ENCODE data around the gene POLR3F.
"Not testable (repeated sequence)": the region's sequence is repeated elsewhere in the genome, so short reads cannot be mapped to it uniquely, and the experiment has no call there.

POLR3F gene

DNA sequence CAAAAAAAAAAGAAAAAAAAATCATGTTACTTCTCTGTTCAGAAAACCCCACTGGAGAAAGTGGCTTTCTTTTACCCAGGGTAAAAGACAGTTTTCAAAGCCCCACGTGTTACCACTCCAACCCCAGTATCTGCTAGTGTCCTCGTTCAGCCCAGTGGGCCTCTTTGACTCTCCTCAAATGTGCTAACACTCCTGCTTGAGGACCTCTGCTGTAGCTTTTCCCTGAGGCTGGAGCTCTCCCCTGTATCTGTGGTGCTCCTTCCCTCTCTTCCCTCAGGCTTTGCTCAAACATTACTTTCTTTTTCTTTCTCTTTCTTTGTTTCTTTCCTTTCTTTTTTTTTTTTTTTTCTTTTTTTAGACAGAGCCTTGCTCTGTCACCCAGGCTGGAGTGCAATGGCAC, 55.9 kb downstream of the POLR3F start:
- TF ChIP-seq, protein P1, sequence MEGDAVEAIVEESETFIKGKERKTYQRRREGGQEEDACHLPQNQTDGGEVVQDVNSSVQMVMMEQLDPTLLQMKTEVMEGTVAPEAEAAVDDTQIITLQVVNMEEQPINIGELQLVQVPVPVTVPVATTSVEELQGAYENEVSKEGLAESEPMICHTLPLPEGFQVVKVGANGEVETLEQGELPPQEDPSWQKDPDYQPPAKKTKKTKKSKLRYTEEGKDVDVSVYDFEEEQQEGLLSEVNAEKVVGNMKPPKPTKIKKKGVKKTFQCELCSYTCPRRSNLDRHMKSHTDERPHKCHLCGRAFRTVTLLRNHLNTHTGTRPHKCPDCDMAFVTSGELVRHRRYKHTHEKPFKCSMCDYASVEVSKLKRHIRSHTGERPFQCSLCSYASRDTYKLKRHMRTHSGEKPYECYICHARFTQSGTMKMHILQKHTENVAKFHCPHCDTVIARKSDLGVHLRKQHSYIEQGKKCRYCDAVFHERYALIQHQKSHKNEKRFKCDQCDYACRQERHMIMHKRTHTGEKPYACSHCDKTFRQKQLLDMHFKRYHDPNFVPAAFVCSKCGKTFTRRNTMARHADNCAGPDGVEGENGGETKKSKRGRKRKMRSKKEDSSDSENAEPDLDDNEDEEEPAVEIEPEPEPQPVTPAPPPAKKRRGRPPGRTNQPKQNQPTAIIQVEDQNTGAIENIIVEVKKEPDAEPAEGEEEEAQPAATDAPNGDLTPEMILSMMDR (IDR thresholded peaks at IDR 0.05; ENCODE audit: low read depth, low read length), result no peak
- no peak overlapping the region for H3K4me3 ChIP-seq (ENCODE audit: low read depth, low read length)

DNA sequence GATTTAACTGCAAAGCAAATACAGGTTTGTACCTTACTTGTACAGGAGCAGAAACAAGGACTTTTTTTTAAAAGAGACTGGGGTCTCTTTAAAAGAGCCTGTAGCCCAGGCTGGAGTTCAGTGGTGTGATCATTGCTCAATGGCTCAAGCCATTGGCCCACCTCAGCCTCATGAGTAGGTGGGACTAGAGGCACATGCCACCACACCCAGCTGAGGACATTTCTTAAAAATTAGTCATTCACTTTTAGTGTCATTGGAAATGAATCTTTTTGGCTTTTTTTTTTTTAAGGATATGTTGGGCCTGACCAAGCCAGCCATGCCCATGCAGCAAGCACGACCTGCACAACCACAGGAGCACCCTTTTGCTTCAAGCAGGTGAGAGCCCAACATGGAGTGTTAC, 57.5 kb downstream of the POLR3F start:
- no peak overlapping the region for H3K4me3 ChIP-seq (ENCODE audit: low read depth, low read length)
- TF ChIP-seq, protein P1 (IDR thresholded peaks at IDR 0.05; ENCODE audit: low read depth, low read length), result no peak

DNA sequence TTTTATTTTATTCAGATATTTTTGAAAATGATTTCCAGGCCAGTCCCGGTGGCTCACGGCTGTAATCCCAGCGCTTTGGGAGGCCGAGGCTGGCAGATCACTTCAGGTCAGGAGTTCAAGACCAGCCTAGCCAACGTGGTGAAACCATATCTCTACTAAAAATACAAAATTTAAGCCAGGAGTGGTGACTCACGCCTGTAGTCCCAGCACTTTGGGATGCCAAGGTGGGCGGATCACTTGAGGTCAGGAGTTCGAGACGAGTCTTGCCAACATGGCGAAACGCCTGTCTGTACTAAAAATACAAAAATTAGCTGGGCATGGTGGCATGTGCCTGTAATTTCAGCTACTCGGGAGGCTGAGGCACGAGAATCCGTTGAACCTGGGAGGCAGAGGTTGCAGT, 59.6 kb downstream of the POLR3F start:
- not testable (repeated sequence) for H3K4me3 ChIP-seq (ENCODE audit: low read depth, low read length)

DNA sequence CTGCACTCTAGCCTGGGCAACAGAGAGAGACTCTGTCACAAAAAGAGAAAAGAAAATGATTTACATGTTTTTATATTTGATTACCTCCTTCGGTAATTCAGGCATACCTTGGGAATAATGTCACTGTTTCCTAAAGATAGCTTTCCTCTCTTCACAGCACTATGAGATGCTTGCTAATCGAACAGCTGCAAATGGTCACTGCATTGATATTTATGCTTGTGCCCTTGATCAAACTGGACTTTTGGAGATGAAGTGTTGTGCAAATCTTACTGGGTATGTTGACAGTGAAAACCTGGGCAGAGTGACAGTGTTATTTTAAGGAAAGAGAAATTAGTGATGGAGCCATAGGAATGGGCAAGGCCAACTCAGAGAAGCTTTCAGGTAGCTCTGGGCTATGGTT, 60.1 kb downstream of the POLR3F start:
- TF ChIP-seq, protein P1 (IDR thresholded peaks at IDR 0.05; ENCODE audit: low read depth, low read length), result no peak
- H3K4me3 ChIP-seq (ENCODE audit: low read depth, low read length), result no peak overlapping the region

DNA sequence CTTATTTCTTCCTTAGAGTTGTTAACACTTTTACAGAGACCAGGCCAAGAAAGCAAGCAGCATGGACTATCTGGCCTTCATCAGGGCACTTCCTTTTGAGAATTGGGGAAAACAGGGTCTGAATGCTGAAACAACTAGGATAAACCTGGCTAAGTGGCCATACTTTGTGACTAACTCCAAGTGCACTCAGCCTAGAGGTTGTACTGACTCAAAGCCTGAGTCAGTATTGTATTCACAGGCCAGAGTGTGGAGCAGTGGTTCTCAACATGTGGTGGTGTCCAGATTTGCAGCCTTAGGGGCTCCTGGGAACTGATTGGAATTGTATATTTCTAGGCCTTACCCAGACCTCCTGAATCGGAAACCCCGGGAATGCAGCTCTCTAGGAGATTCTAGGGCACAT, 60.6 kb downstream of the POLR3F start:
- TF ChIP-seq, protein P1 (IDR thresholded peaks at IDR 0.05; ENCODE audit: low read depth, low read length), result no peak
- H3K4me3 ChIP-seq (ENCODE audit: low read depth, low read length), result no peak overlapping the region

DNA sequence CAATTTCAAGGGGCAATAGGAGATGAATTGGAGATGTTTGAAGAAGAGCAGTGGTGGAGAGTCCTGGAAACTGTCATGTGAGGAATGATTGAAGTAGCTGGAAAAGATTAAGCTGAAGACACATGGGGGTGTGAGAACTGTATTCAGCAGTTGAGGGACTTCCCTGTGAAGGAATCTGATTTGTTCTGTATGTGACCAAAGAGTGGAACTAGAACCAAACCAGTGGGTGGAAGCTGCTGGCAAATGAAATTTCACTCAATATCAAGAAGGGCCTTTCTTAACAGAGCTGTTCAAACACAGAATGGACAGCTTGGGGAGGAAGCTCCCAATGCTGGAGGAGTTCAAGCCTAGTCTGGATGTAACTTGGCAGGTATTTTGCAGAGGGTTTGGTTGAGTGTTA, 61.9 kb downstream of the POLR3F start:
- H3K4me3 ChIP-seq (ENCODE audit: low read depth, low read length), result no peak overlapping the region
- TF ChIP-seq, protein P1 (IDR thresholded peaks at IDR 0.05; ENCODE audit: low read depth, low read length), result no peak

DNA sequence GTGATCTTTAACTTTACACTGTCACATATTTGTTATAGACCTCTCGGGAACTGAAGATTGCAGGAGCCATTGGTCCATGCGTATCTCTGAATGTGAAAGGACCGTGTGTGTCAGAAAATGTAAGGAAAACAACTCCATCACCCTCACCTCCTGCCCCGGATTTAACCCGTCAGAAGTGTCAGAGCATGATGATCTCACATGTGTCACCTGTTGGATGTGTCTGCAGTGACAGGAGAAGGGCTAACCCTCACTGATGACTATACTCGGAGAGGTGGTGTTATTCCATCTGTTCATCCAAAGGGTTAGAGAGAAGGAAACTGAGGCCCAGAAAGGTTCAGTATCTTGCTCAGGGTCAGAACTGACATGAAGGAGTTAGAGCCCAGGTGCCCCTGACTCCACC, 65.4 kb downstream of the POLR3F start:
- TF ChIP-seq, protein P1 (IDR thresholded peaks at IDR 0.05; ENCODE audit: low read depth, low read length), result no peak
- H3K4me3 ChIP-seq (ENCODE audit: low read depth, low read length), result no peak overlapping the region

DNA sequence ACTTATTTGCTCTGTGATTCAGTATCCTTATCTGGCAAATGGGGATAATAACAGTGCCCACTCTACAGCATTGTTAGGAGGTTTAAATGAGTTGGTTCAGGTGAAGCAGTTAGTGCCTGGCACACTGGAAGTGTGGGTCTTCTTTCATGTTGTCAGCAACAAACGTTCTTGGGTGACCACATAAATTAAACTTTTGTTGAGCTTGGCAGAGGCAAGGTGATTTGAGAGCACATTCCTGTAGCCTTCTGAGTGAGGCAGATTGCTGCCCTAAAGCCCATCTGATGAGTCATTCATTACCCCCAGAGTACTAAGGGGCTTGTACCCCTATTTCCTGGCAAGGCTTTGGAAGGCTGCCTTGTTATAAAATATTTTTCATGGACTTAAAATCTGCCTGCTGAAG, 66.3 kb downstream of the POLR3F start:
- TF ChIP-seq, protein P1 (IDR thresholded peaks at IDR 0.05; ENCODE audit: low read depth, low read length), result no peak
- no peak overlapping the region for H3K4me3 ChIP-seq (ENCODE audit: low read depth, low read length)
